Trophoblast cell (in vitro differentiated cells and primary cell): Measurements from ENCODE around the gene ZBTB49.

Experiments
- DNase-seq, 2 donors: peaks; one replicate each; pipeline ENCODE4 v3.0.0-alpha.2; 2016
- H2AFZ ChIP-seq: 2 replicates; pipeline ENCODE4 v1.6.1; 2013; ENCODE audit warnings: low read length, moderate library complexity, mild to moderate bottlenecking; ENCODE audit not compliant: insufficient read depth, poor library complexity
- H2AK5ac ChIP-seq: 2 replicates; pipeline ENCODE4 v1.6.1; 2013; ENCODE audit warnings: mild to moderate bottlenecking, low read length
- H2BK120ac ChIP-seq: 2 replicates; pipeline ENCODE4 v1.6.1; 2013; ENCODE audit warnings: low read length, mild to moderate bottlenecking, moderate library complexity; ENCODE audit not compliant: insufficient read depth, poor library complexity
- H2BK12ac ChIP-seq: 2 replicates; pipeline ENCODE4 v1.6.1; 2013; ENCODE audit warnings: mild to moderate bottlenecking, low read length, moderate library complexity
- H2BK5ac ChIP-seq: 2 replicates; pipeline ENCODE4 v1.6.1; 2013; ENCODE audit warnings: low read length, low read depth, moderate library complexity, mild to moderate bottlenecking; ENCODE audit not compliant: poor library complexity
- H3K14ac ChIP-seq: 2 replicates; pipeline ENCODE4 v1.6.1; 2013; ENCODE audit warnings: mild to moderate bottlenecking, low read length
- H3K18ac ChIP-seq: 2 replicates; pipeline ENCODE4 v1.6.1; 2013; ENCODE audit warnings: mild to moderate bottlenecking, low read length
- H3K23ac ChIP-seq: 2 replicates; pipeline ENCODE4 v1.6.1; 2013; ENCODE audit warnings: low read length
- H3K27ac ChIP-seq: 2 replicates; pipeline ENCODE4 v1.5.1; 2013; ENCODE audit warnings: low read depth, mild to moderate bottlenecking, inconsistent platforms, low read length, moderate library complexity
- H3K27me3 ChIP-seq: 2 replicates; pipeline ENCODE4 v1.6.1; 2013; ENCODE audit warnings: inconsistent platforms, mild to moderate bottlenecking, low read length, moderate library complexity; ENCODE audit not compliant: insufficient read depth
- H3K36me3 ChIP-seq, 2 experiments: 1 replicate in 1 of 2; 2 replicates in 1 of 2; pipeline ENCODE4 v1.6.1; 2013; ENCODE audit warnings: low read length in 2 of 2, mild to moderate bottlenecking in 2 of 2, moderate library complexity in 1 of 2; ENCODE audit not compliant: insufficient read depth in 2 of 2, control insufficient read depth in 1 of 2
- H3K4ac ChIP-seq: 2 replicates; pipeline ENCODE4 v1.6.1; 2013; ENCODE audit warnings: low read depth, mild to moderate bottlenecking, low read length, moderate library complexity
- H3K4me1 ChIP-seq, 2 experiments: 1 replicate in 1 of 2; 2 replicates in 1 of 2; pipeline ENCODE4 v1.6.1; 2013; ENCODE audit warnings: low read length in 2 of 2, mild to moderate bottlenecking in 2 of 2, moderate library complexity in 1 of 2; ENCODE audit not compliant: insufficient read depth in 2 of 2, control insufficient read depth in 1 of 2
- H3K4me2 ChIP-seq: 2 replicates; pipeline ENCODE4 v1.6.1; 2013; ENCODE audit warnings: inconsistent platforms, mild to moderate bottlenecking, low read length, moderate library complexity
- H3K4me3 ChIP-seq: 2 replicates; pipeline ENCODE4 v1.5.1; 2013; ENCODE audit warnings: mild to moderate bottlenecking, low read depth, low read length, inconsistent platforms
- H3K79me1 ChIP-seq: one replicate; pipeline ENCODE4 v1.6.1; 2013; ENCODE audit warnings: low read length
- H3K79me2 ChIP-seq: 2 replicates; pipeline ENCODE4 v1.6.1; 2013; ENCODE audit warnings: low read length, mild to moderate bottlenecking; ENCODE audit not compliant: control insufficient read depth, insufficient read depth, poor library complexity
- H3K9ac ChIP-seq: 2 replicates; pipeline ENCODE4 v1.6.1; 2013; ENCODE audit warnings: mild to moderate bottlenecking, low read length
- H3K9me3 ChIP-seq: 2 replicates; pipeline ENCODE4 v1.6.1; 2013; ENCODE audit warnings: low read depth, mild to moderate bottlenecking, control low read depth, inconsistent platforms, low read length; ENCODE audit not compliant: insufficient read depth
- H4K12ac ChIP-seq: 2 replicates; pipeline ENCODE4 v1.6.1; 2013; ENCODE audit warnings: low read depth, mild to moderate bottlenecking, low read length, moderate library complexity
- H4K8ac ChIP-seq: 2 replicates; pipeline ENCODE4 v1.6.1; 2013; ENCODE audit warnings: low read depth, mild to moderate bottlenecking, low read length, moderate library complexity
- H4K91ac ChIP-seq: one replicate; pipeline ENCODE4 v1.6.1; 2013; ENCODE audit warnings: low read depth, mild to moderate bottlenecking, low read length, moderate library complexity
- WGBS: extraction: QIAGEN DNeasy Blood & Tissue Kit; methylation state at CpG from one replicate; pipeline ENCODE4 v1.1.7; 2013; ENCODE audit warnings: missing lambda C conversion rate; ENCODE audit not compliant: insufficient read length, insufficient coverage; ENCODE audit errors: extremely low coverage; 5-methylcytosine and 5-hydroxymethylcytosine counted together

Gene ZBTB49

GRCh38 chr4:4368809-4369580 is 78.9 kb downstream of the ZBTB49 start:
- H3K4me3 ChIP-seq: no peak overlapping the region
- H2BK12ac ChIP-seq: no peak overlapping the region
- no peak overlapping the region for H4K8ac ChIP-seq
- peaks cover 0 to 2% of the 10 kb centered on the region in 2 experiments for H3K4me1 ChIP-seq
- no peak overlapping the region for H2BK120ac ChIP-seq
- no peak overlapping the region for H3K27ac ChIP-seq
- H3K79me1 ChIP-seq: no peaks in the 10 kb centered on the region
- no peak overlapping the region for H3K4ac ChIP-seq
- H2BK5ac ChIP-seq: no peak overlapping the region
- H3K9me3 ChIP-seq: peaks cover 6% of the 10 kb centered on the region
- H3K27me3 ChIP-seq: no peaks in the 10 kb centered on the region
- WGBS: no CpG with 5 or more reads among the region's 11 CpGs
- H3K79me2 ChIP-seq: no peaks in the 10 kb centered on the region
- no peak overlapping the region for H3K18ac ChIP-seq
- no peak overlapping the region for H3K4me2 ChIP-seq
- H4K91ac ChIP-seq: no peak overlapping the region
- no peak overlapping the region for H3K14ac ChIP-seq
- no peak overlapping the region for H2AFZ ChIP-seq
- no peak for DNase-seq
- no peak overlapping the region for H2AK5ac ChIP-seq
- H4K12ac ChIP-seq: no peak overlapping the region
- H3K23ac ChIP-seq: no peak overlapping the region
- H3K36me3 ChIP-seq: no peaks in the 10 kb centered on the region
- H3K9ac ChIP-seq: no peak overlapping the region
